AG09319 (cell line): ENCODE data around the gene APOC4.

ENCODE experiments used
- DNase-seq: peaks from one replicate; pipeline ENCODE4 v3.0.0-alpha.2; 2010; ENCODE audit warnings: low read depth; ENCODE audit errors: extremely low read depth
- TF ChIP-seq, protein P1 (sequence below): IDR thresholded peaks from 2 replicates; pipeline ENCODE4 v1.5.1; 2011; ENCODE audit warnings: low read depth, mild to moderate bottlenecking, inconsistent platforms, low read length, moderate library complexity

APOC4 gene

DNA sequence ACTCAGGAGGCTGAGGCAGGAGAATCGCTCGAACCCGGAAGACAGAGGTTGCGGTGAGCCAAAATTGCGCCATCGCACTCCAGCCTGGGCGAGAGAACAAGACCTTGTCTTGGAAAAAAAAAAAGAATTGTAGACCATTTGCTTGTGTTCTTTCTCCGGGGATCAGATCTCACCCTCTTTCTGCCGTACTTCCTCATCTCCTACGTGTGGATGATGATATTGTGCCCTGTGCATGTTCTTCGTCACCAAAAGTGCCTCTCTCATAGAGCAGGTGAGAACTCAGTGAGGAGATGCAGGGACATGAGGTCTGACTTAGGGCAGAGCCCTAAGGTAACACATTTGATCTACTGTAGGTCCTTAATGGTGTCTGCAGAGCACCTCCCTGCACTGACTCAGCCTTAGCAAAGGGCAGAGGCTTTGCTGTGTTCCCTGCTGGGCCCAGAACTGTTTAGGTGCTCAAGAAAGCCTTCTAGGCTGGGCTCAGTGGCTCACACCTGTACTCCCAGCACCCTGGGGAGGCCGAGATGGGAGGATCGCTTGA, 5.1 kb downstream of the APOC4 start:
- TF ChIP-seq, protein P1, sequence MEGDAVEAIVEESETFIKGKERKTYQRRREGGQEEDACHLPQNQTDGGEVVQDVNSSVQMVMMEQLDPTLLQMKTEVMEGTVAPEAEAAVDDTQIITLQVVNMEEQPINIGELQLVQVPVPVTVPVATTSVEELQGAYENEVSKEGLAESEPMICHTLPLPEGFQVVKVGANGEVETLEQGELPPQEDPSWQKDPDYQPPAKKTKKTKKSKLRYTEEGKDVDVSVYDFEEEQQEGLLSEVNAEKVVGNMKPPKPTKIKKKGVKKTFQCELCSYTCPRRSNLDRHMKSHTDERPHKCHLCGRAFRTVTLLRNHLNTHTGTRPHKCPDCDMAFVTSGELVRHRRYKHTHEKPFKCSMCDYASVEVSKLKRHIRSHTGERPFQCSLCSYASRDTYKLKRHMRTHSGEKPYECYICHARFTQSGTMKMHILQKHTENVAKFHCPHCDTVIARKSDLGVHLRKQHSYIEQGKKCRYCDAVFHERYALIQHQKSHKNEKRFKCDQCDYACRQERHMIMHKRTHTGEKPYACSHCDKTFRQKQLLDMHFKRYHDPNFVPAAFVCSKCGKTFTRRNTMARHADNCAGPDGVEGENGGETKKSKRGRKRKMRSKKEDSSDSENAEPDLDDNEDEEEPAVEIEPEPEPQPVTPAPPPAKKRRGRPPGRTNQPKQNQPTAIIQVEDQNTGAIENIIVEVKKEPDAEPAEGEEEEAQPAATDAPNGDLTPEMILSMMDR = no peak
- no peak for DNase-seq

DNA sequence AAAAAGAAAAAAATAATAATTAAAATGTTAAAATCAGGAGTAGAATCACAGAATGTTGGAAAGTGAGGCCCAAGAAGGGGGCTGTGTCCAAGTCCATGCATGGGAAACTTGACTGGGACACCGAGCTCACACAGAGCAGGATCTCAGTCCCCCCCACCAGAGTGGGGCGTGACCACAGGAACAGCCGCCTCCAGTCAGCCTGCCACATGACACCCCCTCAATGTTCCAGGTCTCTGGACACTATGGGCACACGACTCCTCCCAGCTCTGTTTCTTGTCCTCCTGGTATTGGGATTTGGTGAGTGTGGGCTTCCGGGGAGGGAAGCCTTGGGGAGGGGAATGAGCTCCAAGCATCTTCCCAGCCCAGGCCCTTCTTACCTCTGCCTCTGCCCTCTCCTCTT, 6.2 kb downstream of the APOC4 start:
- DNase-seq = no peak
- TF ChIP-seq, protein P1 = no peak

DNA sequence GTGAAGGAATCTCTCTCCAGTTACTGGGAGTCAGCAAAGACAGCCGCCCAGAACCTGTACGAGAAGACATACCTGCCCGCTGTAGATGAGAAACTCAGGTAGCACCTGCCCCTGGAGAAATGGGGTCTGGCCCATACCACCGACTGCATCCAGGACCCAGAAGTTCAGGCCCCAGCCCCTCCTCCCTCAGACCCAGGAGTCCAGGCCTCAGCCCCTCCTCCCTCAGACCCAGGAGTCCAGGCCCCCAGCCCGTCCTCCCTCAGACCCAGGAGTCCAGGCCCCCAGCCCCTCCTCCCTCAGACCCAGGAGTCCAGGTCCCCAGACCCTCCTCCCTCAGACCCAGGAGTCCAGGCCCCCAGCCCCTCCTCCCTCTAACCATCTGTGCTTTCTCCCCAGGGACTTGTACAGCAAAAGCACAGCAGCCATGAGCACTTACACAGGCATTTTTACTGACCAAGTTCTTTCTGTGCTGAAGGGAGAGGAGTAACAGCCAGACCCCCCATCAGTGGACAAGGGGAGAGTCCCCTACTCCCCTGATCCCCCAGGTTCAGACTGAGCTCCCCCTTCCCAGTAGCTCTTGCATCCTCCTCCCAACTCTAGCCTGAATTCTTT, 6.8 kb downstream of the APOC4 start:
- TF ChIP-seq, protein P1 = no peak
- no peak for DNase-seq

DNA sequence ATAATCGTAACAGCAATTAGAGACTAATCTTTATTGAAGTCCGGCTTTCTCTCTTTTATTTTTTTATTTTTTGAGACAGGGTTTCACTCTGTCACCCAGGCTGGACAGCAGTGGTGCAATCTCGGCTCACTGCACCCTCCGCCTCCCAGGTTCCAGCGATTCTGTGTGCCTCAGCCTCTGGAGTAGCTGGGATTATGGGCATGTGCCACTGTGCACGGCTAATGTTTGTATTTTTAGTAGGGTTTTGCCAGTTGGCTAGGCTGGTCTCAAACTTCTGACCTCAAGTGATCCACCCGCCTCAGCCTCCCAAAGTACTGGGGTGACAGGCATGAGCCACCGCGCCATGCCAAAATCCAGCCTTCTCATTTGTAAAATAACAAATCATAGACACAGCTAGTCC, 7.5 kb downstream of the APOC4 start:
- TF ChIP-seq, protein P1 = no peak
- DNase-seq = no peak

DNA sequence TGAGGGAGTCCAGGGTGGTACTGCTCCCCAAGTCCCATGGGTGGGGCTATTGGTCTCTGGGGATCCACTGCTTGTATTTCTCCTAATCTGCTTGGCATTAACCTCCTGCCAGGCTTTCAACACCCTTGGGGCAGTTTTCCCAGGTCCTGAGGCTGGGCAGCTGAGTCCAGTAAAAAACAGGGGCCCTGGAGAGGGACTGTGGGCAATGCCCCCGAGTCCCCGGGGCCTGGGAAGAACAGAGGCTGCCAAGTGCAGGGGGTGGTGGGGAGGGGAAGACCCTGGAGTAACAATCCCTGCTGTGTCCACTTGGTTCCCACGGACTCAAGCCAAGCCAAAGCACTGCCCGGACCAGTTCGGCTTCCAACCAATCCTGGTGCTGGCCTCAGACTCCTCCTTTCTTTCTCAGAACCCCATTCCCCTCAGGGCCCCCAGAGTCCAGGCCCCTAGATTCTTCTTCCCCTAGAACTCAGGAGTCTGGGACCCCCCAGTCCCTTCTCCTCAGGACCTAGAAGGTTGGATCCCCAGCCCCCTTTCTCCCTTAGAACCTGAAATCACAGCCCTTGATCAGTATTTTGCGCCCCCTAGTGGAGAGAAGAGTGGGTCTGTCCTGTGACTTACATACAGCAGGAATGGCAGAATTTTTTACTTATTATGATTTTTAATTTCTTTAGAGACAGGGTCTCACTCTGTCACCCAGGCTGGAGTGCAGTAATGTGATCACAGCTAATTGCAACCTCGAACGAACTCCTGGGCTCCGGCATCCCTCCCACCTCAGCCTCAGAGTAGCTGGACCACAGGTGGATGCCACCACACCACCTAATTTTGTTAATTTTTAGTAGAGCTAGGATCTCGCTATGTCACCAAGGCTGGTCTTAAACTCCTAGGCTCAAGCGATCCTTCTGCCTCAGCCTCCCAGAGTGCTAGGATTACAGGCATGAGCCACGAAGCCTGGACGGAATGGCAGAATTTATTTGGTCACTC, 9.4 kb downstream of the APOC4 start:
- peak; percentile 58 for DNase-seq

DNA sequence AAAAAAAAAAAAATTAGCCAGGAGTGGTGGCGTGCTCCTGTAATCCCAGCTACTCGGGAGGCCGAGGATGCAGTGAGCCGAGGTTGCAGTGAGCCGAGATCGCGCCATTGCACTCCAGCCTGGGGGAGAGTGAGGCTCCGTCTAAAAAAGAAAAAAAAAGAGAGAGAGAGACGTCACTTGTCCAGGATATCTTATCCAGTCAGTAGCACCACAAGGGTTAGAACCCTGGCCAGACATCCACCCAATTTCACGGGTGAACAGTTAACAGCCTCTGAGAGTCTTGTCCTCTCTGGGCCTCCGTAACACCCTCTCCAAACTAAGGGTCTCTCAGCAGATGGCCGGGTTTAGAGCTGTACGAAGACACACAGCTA, 12.2 kb downstream of the APOC4 start:
- DNase-seq = no peak
- TF ChIP-seq, protein P1 = no peak

More for the DNA sequence above, 9.4 kb downstream of the APOC4 start:
- TF ChIP-seq, protein P1 = peak; percentile 85
